Measurements from ENCODE around the gene MAGI2. TPM values are rescaled to one million over a fixed set of nuclear protein-coding genes. Genes with fewer than 3 reads are reported as not detected.

The MAGI2 gene
- total RNA-seq = 9.4 and 9.5 TPM in 2 replicates

DNA sequence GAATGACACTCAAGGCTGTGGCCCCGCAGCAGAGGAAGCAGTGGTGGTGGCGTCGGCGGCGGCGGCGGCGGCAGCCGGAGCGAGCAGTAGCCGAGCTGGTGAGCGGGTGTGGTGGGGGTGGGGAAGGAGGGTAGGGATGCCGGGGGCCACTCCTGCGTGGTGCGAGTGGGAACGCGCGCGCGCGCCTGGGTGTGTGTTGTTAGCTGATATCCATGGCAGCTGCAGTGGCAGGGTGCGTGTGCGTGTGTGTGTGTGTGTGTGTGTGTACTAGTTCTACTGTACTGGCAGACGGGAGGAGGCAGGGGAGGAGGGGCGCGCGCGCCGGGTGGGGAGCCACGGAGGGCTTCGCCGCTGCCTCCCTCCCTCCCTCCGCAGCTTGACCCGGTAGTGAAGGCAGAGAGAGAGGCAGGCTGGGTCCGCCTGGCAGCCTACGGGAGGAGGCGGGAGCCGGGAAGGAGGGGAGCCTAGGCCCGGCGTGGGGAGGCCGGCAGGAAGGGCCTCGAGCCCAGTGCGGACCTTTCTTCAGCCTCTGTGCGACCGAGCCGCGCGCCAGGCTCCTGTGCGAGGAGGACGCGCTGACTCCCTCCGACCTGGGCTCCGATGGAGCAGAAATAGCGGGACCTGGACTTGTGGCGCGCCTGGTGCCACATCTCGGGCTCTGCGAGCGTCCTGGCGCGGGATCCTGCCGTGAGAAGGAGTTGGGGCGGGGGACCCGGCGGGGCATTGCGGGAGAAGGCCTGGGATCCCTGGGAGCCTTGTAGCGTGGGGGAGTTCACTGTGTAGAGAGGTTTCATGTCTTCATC lies at the start of gene MAGI2:
MAGI2 (minus strand) TSS at position 110 of the 803 bp plus-strand sequence. CDS start 347 bp downstream, outside the sequence.

Small RNA genes within 50 kb of the gene (small RNA-seq; reads per million reads assigned to genes)
- gene RNU6-337P = not detected
- not detected for gene RNU6-530P

Measured in placental epithelial cell (primary cell).